HepG2 (cell line): Measurements from ENCODE around the gene ANLN. TPM values are rescaled to one million over a fixed set of nuclear protein-coding genes. Genes with fewer than 3 reads are reported as not detected.

Source experiments
- AGO2 ChIP-seq: fragments of 200-400 bp; formaldehyde crosslinking; optimal IDR thresholded peaks from 2 replicates; pipeline ENCODE3; 2017; ENCODE audit warnings: mild to moderate bottlenecking, low read depth, low read length, moderate library complexity
- CENPBD1 ChIP-seq: sonication (generic); formaldehyde crosslinking; IDR thresholded peaks from 2 replicates; pipeline ENCODE4 v1.8.0; 2022; ENCODE audit warnings: missing genetic modification reagents, low read depth, mild to moderate bottlenecking, borderline replicate concordance
- E2F5 ChIP-seq: sonication (generic); formaldehyde crosslinking; conservative IDR thresholded peaks from 2 replicates; pipeline ENCODE4 v1.4.0; 2020; ENCODE audit warnings: missing genetic modification reagents
- GPBP1L1 ChIP-seq: sonication (generic); formaldehyde crosslinking; IDR thresholded peaks from 2 replicates; pipeline ENCODE4 v1.5.0; 2020; ENCODE audit warnings: mild to moderate bottlenecking, missing genetic modification reagents
- KIAA2018 ChIP-seq: sonication (generic); formaldehyde crosslinking; IDR thresholded peaks from 2 replicates; pipeline ENCODE4 v1.5.0; 2020; ENCODE audit warnings: mild to moderate bottlenecking, missing genetic modification reagents, borderline replicate concordance
- KLF15 ChIP-seq: sonication (generic); formaldehyde crosslinking; IDR thresholded peaks from 2 replicates; pipeline ENCODE4 v1.8.1; 2023; ENCODE audit warnings: borderline replicate concordance, mild to moderate bottlenecking, inconsistent platforms, missing genetic modification reagents, mixed read lengths
- PHF5A ChIP-seq: IDR thresholded peaks from one replicate; pipeline ENCODE4 v1.6.1; 2018; ENCODE audit warnings: low read depth, missing genetic modification reagents; ENCODE audit not compliant: unreplicated experiment
- RFXANK ChIP-seq: IDR thresholded peaks from 2 replicates; pipeline ENCODE4 v1.6.1; 2016
- RXRB ChIP-seq: IDR thresholded peaks from 2 replicates; pipeline ENCODE4 v1.6.1; 2016; ENCODE audit warnings: borderline replicate concordance, missing genetic modification reagents, missing compliant biosample characterization
- TEF ChIP-seq: sonication (generic); formaldehyde crosslinking; IDR thresholded peaks from 2 replicates; pipeline ENCODE4 v1.5.0; 2020; ENCODE audit warnings: missing genetic modification reagents
- THAP9 ChIP-seq: sonication (generic); formaldehyde crosslinking; IDR thresholded peaks from 2 replicates; pipeline ENCODE4; 2020; ENCODE audit warnings: missing genetic modification reagents, mild to moderate bottlenecking, borderline replicate concordance
- ZNF282 ChIP-seq: fragments of 450-650 bp; IDR thresholded peaks from 2 replicates; pipeline ENCODE4 v1.6.1; 2018; ENCODE audit not compliant: partially characterized antibody
- ZNF547 ChIP-seq: sonication (generic); formaldehyde crosslinking; IDR thresholded peaks from 2 replicates; pipeline ENCODE4 v1.5.1; 2020; ENCODE audit warnings: mild to moderate bottlenecking, missing genetic modification reagents
- polyA plus RNA-seq, 8 experiments: library from polyadenylated mRNA; depleted of rRNA in 3 of 8; stranded (reverse) in 7 of 8; unstranded in 1 of 8; fragments of >200 nt; fragmentation: Illumina TruSeq in 4 of 8; extraction: Trizol in 4 of 8; gene quantifications; 2 replicates each; pipeline versions ENCODE4 v1.2.1 to v1.2.3, GENCODE V29; 2011 to 2016; ENCODE audit warnings: low read depth in 4 of 8, missing spikeins in 1 of 8, mixed read lengths in 1 of 8; ENCODE audit not compliant: insufficient read depth in 1 of 8
- total RNA-seq, 5 experiments: library from RNA; depleted of rRNA; stranded (reverse); fragments of >200 nt; fragmentation: Illumina TruSeq; extraction: Trizol; gene quantifications; 2 replicates each; pipeline ENCODE4 v1.2.3, GENCODE V29; 2016; ENCODE audit warnings: low read depth in 1 of 5

The ANLN gene
- total and polyA plus RNA-seq, 2 of the 13 experiments (the other 11 are each of a cell fraction or from before 2014, with no cell fraction given), result 20.0 to 72.0 TPM

GRCh38 chr7:36390199-36391090, 783 bp downstream of the ANLN start (continued):
- TF ChIP-seq KIAA2018 (CRISPR knock-in tag), result no peak
- TF ChIP-seq PHF5A (CRISPR knock-in tag), result no peak
- TF ChIP-seq RFXANK, result no peak
- TF ChIP-seq ZNF547, result no peak; the same call in 1 of the 2 replicates
- no peak for TF ChIP-seq E2F5 (CRISPR knock-in tag)
- TF ChIP-seq KLF15, result no peak
- TF ChIP-seq ZNF282, result no peak
- TF ChIP-seq TEF, result no peak
- no peak for TF ChIP-seq GPBP1L1 (CRISPR knock-in tag)
- no peak for TF ChIP-seq CENPBD1 (CRISPR knock-in tag)
- no peak for TF ChIP-seq THAP9
- TF ChIP-seq RXRB (CRISPR knock-in tag), result no peak
- peak; percentile 31 for TF ChIP-seq AGO2
